A673 (cell line): ENCODE data around the gene MBNL2. TPM values are rescaled to one million over a fixed set of nuclear protein-coding genes. Genes with fewer than 3 reads are reported as not detected.

Source experiments
- BruUV-seq: library from RNA; stranded (reverse); fragments of 400-500 nt; replicated peaks from 2 replicates; lab custom pipeline; 2021; lab: Mats Ljungman, UMichigan
- CTCF ChIA-PET: fragments of 300-600 bp; sonication (Branson Sonifier 250); formaldehyde crosslinking; loops from one replicate; lab custom pipeline; 2022; ENCODE audit warnings: antibody characterized with exemption; lab: Charles Lee
- POLR2A ChIA-PET: fragments of 300-600 bp; sonication (Branson Sonifier 250); formaldehyde crosslinking; loops from one replicate; lab custom pipeline; 2022; ENCODE audit warnings: antibody characterized with exemption; ENCODE audit not compliant: low non-redundant PET; lab: Charles Lee
- DNase-seq: peaks from one replicate; pipeline ENCODE4 v3.0.0-alpha.2; 2015; ENCODE audit warnings: low spot score
- H3K27ac ChIP-seq: fragments of 200-600 bp; sonication (generic); 2 replicates; pipeline ENCODE4 v1.5.1; 2016; ENCODE audit warnings: mixed run types, low read depth, mild to moderate bottlenecking, mixed read lengths, antibody characterized with exemption, low read length; ENCODE audit not compliant: poor library complexity, severe bottlenecking
- H3K27me3 ChIP-seq: fragments of 200-600 bp; sonication (generic); replicated peaks from 2 replicates; pipeline ENCODE4 v1.6.1; 2017; ENCODE audit warnings: mixed run types, low read depth, mild to moderate bottlenecking, mixed read lengths, antibody characterized with exemption, low read length; ENCODE audit not compliant: insufficient read depth, poor library complexity
- H3K36me3 ChIP-seq: fragments of 200-600 bp; sonication (generic); 2 replicates; pipeline ENCODE4 v1.6.1; 2016; ENCODE audit warnings: mixed run types, mild to moderate bottlenecking, mixed read lengths, antibody characterized with exemption, low read length; ENCODE audit not compliant: insufficient read depth, poor library complexity, severe bottlenecking
- H3K4me1 ChIP-seq: fragments of 200-600 bp; sonication (generic); 2 replicates; pipeline ENCODE4 v1.6.1; 2017; ENCODE audit warnings: mixed run types, mild to moderate bottlenecking, mixed read lengths, antibody characterized with exemption, low read length; ENCODE audit not compliant: insufficient read depth, poor library complexity, severe bottlenecking
- H3K4me3 ChIP-seq: fragments of 200-600 bp; sonication (generic); 2 replicates; pipeline ENCODE4 v1.5.1; 2016; ENCODE audit warnings: low read depth, mixed run types, mild to moderate bottlenecking, mixed read lengths, low read length; ENCODE audit not compliant: poor library complexity, severe bottlenecking
- H3K9me3 ChIP-seq: fragments of 200-600 bp; sonication (generic); 2 replicates; pipeline ENCODE4 v1.6.1; 2016; ENCODE audit warnings: mixed run types, low read depth, mild to moderate bottlenecking, mixed read lengths, antibody characterized with exemption, low read length; ENCODE audit not compliant: poor library complexity, severe bottlenecking
- EZH2 ChIP-seq: fragments of 200-600 bp; sonication (generic); IDR thresholded peaks from 2 replicates; pipeline ENCODE4 v1.6.1; 2017; ENCODE audit warnings: borderline replicate concordance, low read depth, mild to moderate bottlenecking, mixed read lengths, antibody characterized with exemption, low read length; ENCODE audit not compliant: poor library complexity, severe bottlenecking
- intact Hi-C: fragments of 100-400 bp; cut with micrococcal nuclease; formaldehyde crosslinking; loops from one replicate; pipeline ENCODE4 v1.10.0; 2022; ENCODE audit not compliant: unreplicated experiment
- total RNA-seq: library from RNA; stranded (reverse); gene quantifications from 2 replicates; pipeline ENCODE4 v1.2.3, GENCODE V29; 2021
- TF ChIP-seq, protein P1 (sequence below): fragments of 300-800, 200-600 bp; sonication (generic); conservative IDR thresholded peaks from 2 replicates; pipeline ENCODE4 v1.5.1; 2017; ENCODE audit warnings: low read depth, mild to moderate bottlenecking, antibody characterized with exemption, low read length, moderate library complexity, mixed read lengths

Gene MBNL2
- total RNA-seq, 1 experiment from 2014 or later: 12.0 TPM

DNA sequence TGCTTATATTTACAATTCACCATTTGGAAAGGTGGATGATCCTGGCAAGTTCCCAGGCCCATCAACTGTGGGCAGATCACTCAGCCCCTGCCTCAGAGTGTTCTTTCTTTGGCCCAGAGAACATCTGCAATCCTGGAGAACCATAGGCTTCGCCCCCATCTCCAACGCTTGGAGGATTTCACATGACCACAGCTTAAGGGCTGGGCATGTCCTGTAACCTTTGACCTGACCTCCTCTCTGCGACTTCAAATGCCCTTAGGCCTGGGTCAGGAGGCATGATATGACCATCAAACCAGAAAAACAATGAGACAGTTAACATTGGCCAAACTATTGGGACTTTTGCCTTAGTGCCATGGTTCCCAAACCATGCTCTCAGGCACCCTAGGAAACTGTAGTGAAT is 7.2 kb upstream of the MBNL2 start:
- no peak for DNase-seq
- Histone ChIP-seq H3K4me3 (no peak overlapping the region), H3K27me3 (no peaks in the 10 kb centered on the region), H3K36me3 (no peaks in the 10 kb centered on the region), H3K4me1 (no peaks in the 10 kb centered on the region), H3K27ac (no peak overlapping the region), H3K9me3 (no peaks in the 10 kb centered on the region)
- ChIA-PET POLR2A (no interaction called here), CTCF (no interaction called here)
- TF ChIP-seq, protein P1, sequence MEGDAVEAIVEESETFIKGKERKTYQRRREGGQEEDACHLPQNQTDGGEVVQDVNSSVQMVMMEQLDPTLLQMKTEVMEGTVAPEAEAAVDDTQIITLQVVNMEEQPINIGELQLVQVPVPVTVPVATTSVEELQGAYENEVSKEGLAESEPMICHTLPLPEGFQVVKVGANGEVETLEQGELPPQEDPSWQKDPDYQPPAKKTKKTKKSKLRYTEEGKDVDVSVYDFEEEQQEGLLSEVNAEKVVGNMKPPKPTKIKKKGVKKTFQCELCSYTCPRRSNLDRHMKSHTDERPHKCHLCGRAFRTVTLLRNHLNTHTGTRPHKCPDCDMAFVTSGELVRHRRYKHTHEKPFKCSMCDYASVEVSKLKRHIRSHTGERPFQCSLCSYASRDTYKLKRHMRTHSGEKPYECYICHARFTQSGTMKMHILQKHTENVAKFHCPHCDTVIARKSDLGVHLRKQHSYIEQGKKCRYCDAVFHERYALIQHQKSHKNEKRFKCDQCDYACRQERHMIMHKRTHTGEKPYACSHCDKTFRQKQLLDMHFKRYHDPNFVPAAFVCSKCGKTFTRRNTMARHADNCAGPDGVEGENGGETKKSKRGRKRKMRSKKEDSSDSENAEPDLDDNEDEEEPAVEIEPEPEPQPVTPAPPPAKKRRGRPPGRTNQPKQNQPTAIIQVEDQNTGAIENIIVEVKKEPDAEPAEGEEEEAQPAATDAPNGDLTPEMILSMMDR: no peak
- no peak for TF ChIP-seq EZH2
- intact Hi-C loops: loop anchor here (5.0 kb wide), 1 partner anchor 103 kb away; no protein-coding TSS in a partner anchor
- no TSS peak for BruUV-seq

DNA sequence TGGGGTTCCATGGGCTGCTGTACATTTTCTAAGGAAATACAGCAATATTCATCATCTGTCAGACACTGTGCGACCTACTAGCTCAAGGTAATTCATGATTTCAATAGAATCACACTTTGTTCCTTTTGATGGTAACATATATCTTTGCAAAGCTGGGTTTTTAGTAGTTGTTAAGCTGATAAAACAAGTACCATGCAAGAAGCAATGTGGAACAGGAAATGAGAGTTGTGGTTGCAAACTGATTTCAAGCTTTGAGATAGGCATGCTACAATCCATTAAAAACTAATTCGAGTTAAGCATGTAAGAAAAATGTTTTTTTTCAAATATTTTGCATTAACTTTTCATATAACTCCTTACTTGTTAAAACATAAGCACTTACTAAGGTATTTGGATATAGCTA is 6.8 kb upstream of the MBNL2 start:
- CTCF ChIA-PET: no interaction called here
- H3K9me3 ChIP-seq: no peaks in the 10 kb centered on the region
- H3K4me3 ChIP-seq: no peak overlapping the region
- BruUV-seq: no TSS peak
- H3K27me3 ChIP-seq: no peaks in the 10 kb centered on the region
- intact Hi-C loops: no loop called here
- no peak overlapping the region for H3K27ac ChIP-seq
- H3K36me3 ChIP-seq: no peaks in the 10 kb centered on the region
- H3K4me1 ChIP-seq: no peaks in the 10 kb centered on the region
- TF ChIP-seq, protein P1: no peak
- no peak for TF ChIP-seq EZH2
- POLR2A ChIA-PET: no interaction called here
- no peak for DNase-seq

- intact Hi-C loops: no loop called here
- BruUV-seq: no TSS peak
- CTCF ChIA-PET: no interaction called here
- TF ChIP-seq EZH2: no peak
- TF ChIP-seq, protein P1: no peak
- Histone ChIP-seq H3K4me1 (peaks cover 15% of the 10 kb centered on the region), H3K36me3 (no peaks in the 10 kb centered on the region), H3K9me3 (no peaks in the 10 kb centered on the region), H3K27ac (no peak overlapping the region), H3K4me3 (no peak overlapping the region), H3K27me3 (no peaks in the 10 kb centered on the region)
- DNase-seq: no peak
- POLR2A ChIA-PET: no interaction called here
Observed at GRCh38 chr13:97219226-97219625, 2.9 kb upstream of the MBNL2 start.
